PC-3 (cell line): Measurements from ENCODE around the gene EGLN1. TPM values are rescaled to one million over a fixed set of nuclear protein-coding genes. Genes with fewer than 3 reads are reported as not detected.

ENCODE experiments used
- ATAC-seq: fragments of 200-7000 bp; cut with Tn5 transposase; 2 replicates; pipeline ENCODE4 v1.9.1; 2020; ENCODE audit warnings: mild to moderate bottlenecking, moderate library complexity
- BruUV-seq: library from RNA; stranded (reverse); fragments of 400-500 nt; replicated peaks from 2 replicates; lab custom pipeline; 2021; lab: Mats Ljungman, UMichigan
- CTCF ChIA-PET: fragments of 300-600 bp; sonication (Branson Sonifier 250); formaldehyde crosslinking; loops from one replicate; lab custom pipeline; 2022; ENCODE audit warnings: antibody characterized with exemption; lab: Charles Lee
- POLR2A ChIA-PET: fragments of 300-600 bp; sonication (Branson Sonifier 250); formaldehyde crosslinking; loops from one replicate; lab custom pipeline; 2022; ENCODE audit warnings: antibody characterized with exemption; ENCODE audit not compliant: unreplicated experiment; lab: Charles Lee
- DNase-seq: peaks from one replicate; pipeline ENCODE4 v3.0.0-alpha.2; 2015
- H2AFZ ChIP-seq: fragments of 300-600 bp; sonication (generic); 2 replicates; pipeline ENCODE4 v1.6.0; 2016; ENCODE audit warnings: antibody characterized with exemption, low read length
- H3F3A ChIP-seq: fragments of 300-600 bp; sonication (generic); one replicate; pipeline ENCODE4 v1.6.0; 2017; ENCODE audit warnings: antibody characterized with exemption, low read length, control low read depth, mild to moderate bottlenecking; ENCODE audit not compliant: unreplicated experiment
- H3K27ac ChIP-seq: fragments of 300-600 bp; sonication (generic); 2 replicates; pipeline ENCODE4 v1.5.1; 2016; ENCODE audit warnings: mild to moderate bottlenecking, low read length
- H3K27me3 ChIP-seq: fragments of 300-600 bp; sonication (generic); 2 replicates; pipeline ENCODE4 v1.6.1; 2016; ENCODE audit warnings: low read length, mixed read lengths
- H3K36me3 ChIP-seq: fragments of 300-600 bp; sonication (generic); 2 replicates; pipeline ENCODE4 v1.6.1; 2016; ENCODE audit warnings: low read depth, mixed run types, low read length, mixed read lengths
- H3K4me1 ChIP-seq: fragments of 300-600 bp; sonication (generic); 2 replicates; pipeline ENCODE4 v1.5.1; 2016; ENCODE audit warnings: low read length; ENCODE audit not compliant: insufficient read depth
- H3K4me2 ChIP-seq: fragments of 300-600 bp; sonication (generic); 2 replicates; pipeline ENCODE4 v1.6.0; 2016; ENCODE audit warnings: low read length
- H3K4me3 ChIP-seq: fragments of 300-600 bp; sonication (generic); 2 replicates; pipeline ENCODE4 v1.5.1; 2016; ENCODE audit warnings: mild to moderate bottlenecking, low read length, mixed read lengths
- H3K79me2 ChIP-seq: fragments of 300-600 bp; sonication (generic); 2 replicates; pipeline ENCODE4 v1.6.1; 2017; ENCODE audit warnings: low read length, mixed read lengths
- H3K9ac ChIP-seq: fragments of 300-600 bp; sonication (generic); 2 replicates; pipeline ENCODE4 v1.6.0; 2016; ENCODE audit warnings: mild to moderate bottlenecking, low read length
- H3K9me2 ChIP-seq: fragments of 300-600 bp; sonication (generic); replicated peaks from 2 replicates; pipeline ENCODE4 v1.6.1; 2016; ENCODE audit warnings: mixed run types, low read length, mixed read lengths
- H3K9me3 ChIP-seq: fragments of 300-600 bp; sonication (generic); 2 replicates; pipeline ENCODE4 v1.6.1; 2016; ENCODE audit warnings: low read length, mixed read lengths
- H4K20me1 ChIP-seq: fragments of 300-600 bp; sonication (generic); 2 replicates; pipeline ENCODE4 v1.6.1; 2016; ENCODE audit warnings: low read length, mixed read lengths
- EZH2 ChIP-seq: fragments of 300-600 bp; sonication (generic); IDR thresholded peaks from one replicate; pipeline ENCODE4 v1.6.1; 2017; ENCODE audit warnings: antibody characterized with exemption, mild to moderate bottlenecking, low read length; ENCODE audit not compliant: unreplicated experiment
- EZH2phosphoT487 ChIP-seq: fragments of 300-600 bp; sonication (generic); IDR thresholded peaks from 2 replicates; pipeline ENCODE4 v1.6.1; 2018; ENCODE audit warnings: mild to moderate bottlenecking, antibody characterized with exemption, low read length, borderline replicate concordance
- intact Hi-C: fragments of 100-400 bp; cut with micrococcal nuclease; formaldehyde crosslinking; loops from 2 replicates; pipeline ENCODE4 v1.9.0; 2023
- total RNA-seq: library from RNA; depleted of rRNA; stranded (reverse); fragments of >200 nt; gene quantifications from 2 replicates; pipeline ENCODE4 v1.2.3, GENCODE V29; 2014
- TF ChIP-seq, protein P1 (sequence below): fragments of 300-600 bp; sonication (generic); conservative IDR thresholded peaks from 2 replicates; pipeline ENCODE4 v1.5.1; 2017; ENCODE audit warnings: antibody characterized with exemption, low read depth, mild to moderate bottlenecking, low read length

The EGLN1 gene
- total RNA-seq, 1 experiment from 2014 or later, result 37.0 TPM

DNA sequence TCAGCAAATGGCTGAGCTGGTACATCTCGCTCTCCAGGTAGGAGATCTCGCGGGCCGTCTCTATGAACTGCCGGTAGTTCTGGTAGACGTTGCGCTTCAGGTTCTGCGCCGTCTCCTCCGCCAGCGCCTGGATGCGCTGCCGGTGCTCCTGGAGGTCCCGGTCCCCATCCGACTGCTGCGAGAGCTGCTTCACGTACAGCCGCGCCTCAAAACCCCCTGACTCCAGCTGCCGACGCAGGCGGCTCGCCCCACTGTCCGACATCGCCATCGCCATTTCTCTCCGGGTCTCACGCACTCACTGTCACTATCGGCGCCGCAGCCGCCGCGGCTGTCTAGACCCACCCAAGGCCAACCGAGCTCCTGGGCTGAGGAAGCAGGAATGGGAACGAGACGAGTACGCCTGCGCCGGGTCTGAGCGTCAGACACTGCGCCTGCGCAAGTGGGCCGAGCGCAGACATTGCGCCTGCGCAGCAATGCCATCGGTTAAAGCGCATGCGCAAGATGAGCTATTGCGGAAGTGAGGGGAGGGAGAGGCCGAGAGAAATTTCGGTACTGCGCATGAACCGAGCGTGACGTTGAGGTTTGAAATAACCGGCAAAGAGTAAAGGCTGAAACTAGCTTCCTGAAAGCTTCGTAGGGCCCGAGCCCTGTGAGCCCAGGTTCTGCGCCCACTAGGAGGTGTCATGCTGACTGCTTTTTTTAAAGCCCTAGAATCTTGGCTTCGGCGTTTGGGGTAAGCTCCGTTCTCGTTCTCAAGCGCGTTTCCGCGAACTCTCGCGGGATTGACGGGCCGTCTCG lies 84.4 kb downstream of the EGLN1 start, which contains the start of gene EXOC8:
Gene EXOC8 (minus strand): TSS at position 381 of the 798 bp plus-strand sequence. CDS start 107 bp downstream, at position 274.
- TF ChIP-seq, protein P1, sequence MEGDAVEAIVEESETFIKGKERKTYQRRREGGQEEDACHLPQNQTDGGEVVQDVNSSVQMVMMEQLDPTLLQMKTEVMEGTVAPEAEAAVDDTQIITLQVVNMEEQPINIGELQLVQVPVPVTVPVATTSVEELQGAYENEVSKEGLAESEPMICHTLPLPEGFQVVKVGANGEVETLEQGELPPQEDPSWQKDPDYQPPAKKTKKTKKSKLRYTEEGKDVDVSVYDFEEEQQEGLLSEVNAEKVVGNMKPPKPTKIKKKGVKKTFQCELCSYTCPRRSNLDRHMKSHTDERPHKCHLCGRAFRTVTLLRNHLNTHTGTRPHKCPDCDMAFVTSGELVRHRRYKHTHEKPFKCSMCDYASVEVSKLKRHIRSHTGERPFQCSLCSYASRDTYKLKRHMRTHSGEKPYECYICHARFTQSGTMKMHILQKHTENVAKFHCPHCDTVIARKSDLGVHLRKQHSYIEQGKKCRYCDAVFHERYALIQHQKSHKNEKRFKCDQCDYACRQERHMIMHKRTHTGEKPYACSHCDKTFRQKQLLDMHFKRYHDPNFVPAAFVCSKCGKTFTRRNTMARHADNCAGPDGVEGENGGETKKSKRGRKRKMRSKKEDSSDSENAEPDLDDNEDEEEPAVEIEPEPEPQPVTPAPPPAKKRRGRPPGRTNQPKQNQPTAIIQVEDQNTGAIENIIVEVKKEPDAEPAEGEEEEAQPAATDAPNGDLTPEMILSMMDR, result no peak
- TF ChIP-seq EZH2 (no peak), EZH2phosphoT487 (no peak)
- ChIA-PET POLR2A (interaction anchor here (0.6 to 0.9 kb wide), 5 partner anchors 17 to 265 kb away, joined by 3 to 7 read pairs (median 4); no protein-coding TSS in a partner anchor), CTCF (no interaction called here)
- H3K36me3 ChIP-seq, result peaks cover 9% of the 10 kb centered on the region; the same call in 1 of the 2 replicates
- H3K27me3 ChIP-seq, result no peaks in the 10 kb centered on the region
- peak within 1 kb of the TSS; percentile 94 for H3K27ac ChIP-seq
- ATAC-seq, result peak; percentile 72
- peak within 1 kb of the TSS; percentile 95 for H3K9ac ChIP-seq
- no peaks in the 10 kb centered on the region for H3K9me2 ChIP-seq
- peak; percentile 100 for DNase-seq
- TSS peak; percentile 37 for BruUV-seq
- intact Hi-C loops, result loop anchor here (2.0 to 10.0 kb wide), 2 partner anchors 95 to 363 kb away; partner anchors contain the start of genes ARV1 and TTC13
- H3K79me2 ChIP-seq, result peaks cover 92% of the 10 kb centered on the region
- peak within 1 kb of the TSS; percentile 99 for H3K4me2 ChIP-seq
- H3K9me3 ChIP-seq, result no peaks in the 10 kb centered on the region
- peak within 1 kb of the TSS; percentile 95 for H3K4me3 ChIP-seq
- H2AFZ ChIP-seq, result peak within 1 kb of the TSS; percentile 89
- peaks cover 14% of the 10 kb centered on the region for H3K4me1 ChIP-seq
- H4K20me1 ChIP-seq, result peaks cover 41% of the 10 kb centered on the region
- H3F3A ChIP-seq, result no peaks in the 10 kb centered on the region

DNA sequence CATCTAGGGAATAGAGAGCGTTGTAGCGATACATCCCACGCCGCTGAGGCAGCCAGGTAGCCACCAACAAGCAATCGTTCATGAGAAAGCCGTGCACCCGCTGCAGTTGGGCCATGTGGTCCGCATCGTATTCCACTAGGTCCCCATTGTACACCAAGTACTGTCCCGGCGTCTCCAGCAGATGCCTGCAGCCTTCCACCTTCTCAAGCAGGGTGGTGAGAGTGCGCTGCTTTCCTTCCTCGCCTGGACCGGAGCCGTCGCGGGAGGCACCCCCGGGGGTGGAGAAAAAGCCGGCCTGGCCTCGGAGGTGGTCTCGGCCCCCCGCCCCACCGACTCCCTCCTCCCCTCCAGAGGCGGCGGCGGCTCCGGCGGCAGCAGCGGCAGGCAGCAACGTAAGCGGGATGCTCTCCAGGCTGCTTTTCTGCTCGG lies 85.0 kb downstream of the EGLN1 start:
- ChIA-PET CTCF (no interaction called here), POLR2A (no interaction called here)
- Histone ChIP-seq H3K9me2 (no peaks in the 10 kb centered on the region), H3F3A (no peaks in the 10 kb centered on the region), H3K27me3 (no peaks in the 10 kb centered on the region), H3K36me3 (peaks cover 8% of the 10 kb centered on the region; the same call in 1 of the 2 replicates), H3K27ac (peak overlapping the region; percentile 94), H3K9ac (peak overlapping the region; percentile 95), H3K79me2 (peaks cover 97% of the 10 kb centered on the region), H3K9me3 (no peaks in the 10 kb centered on the region), H3K4me3 (peak overlapping the region; percentile 95), H4K20me1 (peaks cover 46% of the 10 kb centered on the region), H3K4me1 (peaks cover 17% of the 10 kb centered on the region), H3K4me2 (peak overlapping the region; percentile 94), H2AFZ (peak overlapping the region; percentile 77)
- TF ChIP-seq EZH2 (no peak), EZH2phosphoT487 (no peak)
- TF ChIP-seq, protein P1, result no peak
- DNase-seq (no peak), ATAC-seq (peak; percentile 1; the same call in 1 of the 2 replicates)
- intact Hi-C loops, result loop anchor here (2.0 to 10.0 kb wide), 2 partner anchors 94 to 362 kb away; partner anchors contain the start of genes ARV1 and TTC13
- BruUV-seq, result no TSS peak
